Measurements from ENCODE around the gene ABCA13.

The ABCA13 gene

DNA sequence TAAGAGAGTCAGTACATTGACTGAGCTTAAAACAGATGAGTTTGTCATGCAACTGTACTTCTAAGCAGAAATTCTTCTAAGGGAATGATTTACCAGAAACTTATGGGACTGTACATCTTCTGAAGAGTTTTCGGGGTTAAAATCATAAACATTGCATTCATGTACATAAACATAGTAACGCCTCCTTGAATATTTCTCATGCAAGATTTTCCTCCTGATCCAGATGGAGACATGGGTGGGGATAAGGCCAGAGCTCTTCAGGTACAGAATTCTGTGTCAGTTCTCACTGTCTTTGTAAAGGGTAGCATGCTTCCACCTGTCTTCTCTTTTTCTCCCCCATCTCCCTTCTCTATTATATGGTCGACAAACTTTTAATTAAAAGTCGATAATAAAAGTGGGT, 335.3 kb downstream of the ABCA13 start:
- FAIRE-seq (no peak), DNase-seq (ENCODE audit: insufficient read length) (no peak)
- no peak for TF ChIP-seq POLR2AphosphoS5 (IDR thresholded peaks at IDR 0.05; ENCODE audit: low read depth, low read length)
- no peak for TF ChIP-seq POLR2A (IDR thresholded peaks at IDR 0.05; ENCODE audit: low read depth, low read length)
- no peak for TF ChIP-seq TAF1 (IDR thresholded peaks at IDR 0.05; ENCODE audit: borderline replicate concordance, low read depth, low read length)

DNA sequence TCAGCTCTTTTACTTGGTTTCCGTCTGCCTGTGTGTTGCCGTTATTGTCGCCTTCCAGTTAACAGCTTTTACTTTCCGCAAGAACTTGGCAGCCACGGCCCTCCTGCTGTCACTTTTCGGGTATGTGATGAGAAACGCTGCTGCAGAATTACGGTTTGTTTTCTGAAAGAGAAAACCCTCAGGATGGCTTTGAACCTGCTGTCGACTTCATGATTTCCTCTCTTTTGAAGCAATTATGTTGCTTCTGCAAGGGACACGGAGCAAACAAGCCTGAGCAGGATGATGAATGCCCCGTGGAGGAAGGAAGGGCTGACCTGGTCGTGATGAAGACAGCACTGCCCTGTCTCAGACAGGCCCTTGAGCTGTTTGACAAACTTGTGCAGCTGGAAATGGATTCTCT, 339.8 kb downstream of the ABCA13 start:
- no peak for TF ChIP-seq POLR2A (IDR thresholded peaks at IDR 0.05; ENCODE audit: low read depth, low read length)
- TF ChIP-seq POLR2AphosphoS5 (IDR thresholded peaks at IDR 0.05; ENCODE audit: low read depth, low read length) = no peak
- TF ChIP-seq TAF1 (IDR thresholded peaks at IDR 0.05; ENCODE audit: borderline replicate concordance, low read depth, low read length) = no peak
- FAIRE-seq (no peak), DNase-seq (ENCODE audit: insufficient read length) (no peak)

DNA sequence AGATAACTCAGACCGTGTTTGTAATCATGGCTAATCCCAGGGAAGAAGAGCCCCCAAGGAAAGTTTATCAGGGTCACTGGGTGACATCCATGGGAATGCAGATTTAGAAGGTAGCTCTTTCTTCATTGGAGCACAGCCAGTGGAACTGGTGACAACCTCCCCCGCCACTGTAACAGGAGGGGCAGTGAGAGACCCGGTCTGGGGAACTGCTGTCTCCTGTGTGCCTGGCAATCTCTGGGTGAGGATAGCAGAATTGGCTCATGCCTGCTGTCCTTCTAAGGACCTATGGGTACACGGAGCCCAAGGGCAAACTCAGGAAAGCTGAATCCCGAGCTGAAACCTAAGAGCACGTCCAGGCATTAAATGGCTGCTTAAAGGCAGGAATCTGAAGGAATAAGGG, 341.6 kb downstream of the ABCA13 start:
- FAIRE-seq (no peak), DNase-seq (ENCODE audit: insufficient read length) (no peak)
- no peak for TF ChIP-seq POLR2A (IDR thresholded peaks at IDR 0.05; ENCODE audit: low read depth, low read length)
- no peak for TF ChIP-seq POLR2AphosphoS5 (IDR thresholded peaks at IDR 0.05; ENCODE audit: low read depth, low read length)
- no peak for TF ChIP-seq TAF1 (IDR thresholded peaks at IDR 0.05; ENCODE audit: borderline replicate concordance, low read depth, low read length)

DNA sequence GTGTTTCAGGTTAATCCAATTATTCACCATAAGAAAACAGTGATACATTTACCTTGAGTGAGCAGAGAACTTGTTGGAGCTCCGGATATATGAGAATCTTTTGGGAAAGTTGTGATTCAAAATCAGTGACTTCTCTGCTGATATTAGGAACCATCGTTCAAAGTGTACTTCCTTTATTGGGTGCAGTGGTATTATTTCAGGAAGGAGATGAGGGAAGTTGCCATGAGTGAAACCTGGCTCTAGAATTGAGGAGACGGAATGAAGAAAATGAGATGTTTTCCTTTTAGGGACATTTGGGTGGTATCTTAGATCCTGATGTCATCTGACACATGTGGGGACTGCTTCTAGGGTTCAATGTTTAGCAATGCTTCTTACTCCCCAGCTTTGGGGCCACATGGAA, 343.9 kb downstream of the ABCA13 start:
- DNase-seq (ENCODE audit: insufficient read length) (no peak), FAIRE-seq (no peak)
- TF ChIP-seq POLR2A (IDR thresholded peaks at IDR 0.05; ENCODE audit: low read depth, low read length) (no peak), POLR2AphosphoS5 (IDR thresholded peaks at IDR 0.05; ENCODE audit: low read depth, low read length) (no peak), TAF1 (IDR thresholded peaks at IDR 0.05; ENCODE audit: borderline replicate concordance, low read depth, low read length) (no peak)

DNA sequence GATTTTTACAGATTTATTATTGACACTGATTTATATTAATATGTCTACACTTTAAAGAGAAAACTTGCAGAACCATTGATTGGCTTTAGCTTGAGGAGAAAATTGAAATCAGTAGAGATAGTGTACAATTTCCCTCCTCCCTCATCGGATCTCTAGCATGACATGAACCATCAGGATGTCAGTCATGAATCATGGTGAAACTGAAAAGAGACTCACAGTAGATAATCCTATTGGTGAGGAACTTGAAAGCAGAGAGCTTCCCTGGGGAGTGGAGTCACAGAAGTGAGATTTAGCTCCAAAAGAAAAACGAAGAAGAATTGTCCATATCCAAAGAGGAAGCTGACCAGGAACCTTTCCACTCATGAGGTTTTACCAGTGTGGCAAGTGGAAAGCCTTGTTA, 346.8 kb downstream of the ABCA13 start:
- FAIRE-seq (no peak), DNase-seq (ENCODE audit: insufficient read length) (no peak)
- no peak for TF ChIP-seq TAF1 (IDR thresholded peaks at IDR 0.05; ENCODE audit: borderline replicate concordance, low read depth, low read length)
- no peak for TF ChIP-seq POLR2AphosphoS5 (IDR thresholded peaks at IDR 0.05; ENCODE audit: low read depth, low read length)
- no peak for TF ChIP-seq POLR2A (IDR thresholded peaks at IDR 0.05; ENCODE audit: low read depth, low read length)

DNA sequence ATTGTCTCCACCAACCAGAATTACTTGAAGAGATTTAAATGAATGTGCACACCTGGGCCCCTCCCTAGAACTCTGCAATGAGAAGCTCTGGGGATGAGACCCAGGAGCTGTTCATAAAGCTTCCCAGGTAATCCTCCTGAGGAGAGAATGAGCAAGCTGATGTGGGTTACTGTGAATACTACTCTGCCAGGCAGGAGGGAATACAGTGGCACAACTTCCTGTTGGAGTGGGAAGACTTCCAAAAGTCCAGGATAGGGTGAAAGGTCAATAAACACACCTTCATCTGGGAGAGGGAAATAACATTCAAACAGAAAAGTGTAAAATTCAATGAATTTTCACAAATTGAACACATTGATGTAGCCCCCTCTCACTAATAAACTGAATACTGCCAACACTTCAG, 351.4 kb downstream of the ABCA13 start:
- DNase-seq (ENCODE audit: insufficient read length) (no peak), FAIRE-seq (no peak)
- TF ChIP-seq POLR2AphosphoS5 (IDR thresholded peaks at IDR 0.05; ENCODE audit: low read depth, low read length) (no peak), TAF1 (IDR thresholded peaks at IDR 0.05; ENCODE audit: borderline replicate concordance, low read depth, low read length) (no peak), POLR2A (IDR thresholded peaks at IDR 0.05; ENCODE audit: low read depth, low read length) (no peak)

DNA sequence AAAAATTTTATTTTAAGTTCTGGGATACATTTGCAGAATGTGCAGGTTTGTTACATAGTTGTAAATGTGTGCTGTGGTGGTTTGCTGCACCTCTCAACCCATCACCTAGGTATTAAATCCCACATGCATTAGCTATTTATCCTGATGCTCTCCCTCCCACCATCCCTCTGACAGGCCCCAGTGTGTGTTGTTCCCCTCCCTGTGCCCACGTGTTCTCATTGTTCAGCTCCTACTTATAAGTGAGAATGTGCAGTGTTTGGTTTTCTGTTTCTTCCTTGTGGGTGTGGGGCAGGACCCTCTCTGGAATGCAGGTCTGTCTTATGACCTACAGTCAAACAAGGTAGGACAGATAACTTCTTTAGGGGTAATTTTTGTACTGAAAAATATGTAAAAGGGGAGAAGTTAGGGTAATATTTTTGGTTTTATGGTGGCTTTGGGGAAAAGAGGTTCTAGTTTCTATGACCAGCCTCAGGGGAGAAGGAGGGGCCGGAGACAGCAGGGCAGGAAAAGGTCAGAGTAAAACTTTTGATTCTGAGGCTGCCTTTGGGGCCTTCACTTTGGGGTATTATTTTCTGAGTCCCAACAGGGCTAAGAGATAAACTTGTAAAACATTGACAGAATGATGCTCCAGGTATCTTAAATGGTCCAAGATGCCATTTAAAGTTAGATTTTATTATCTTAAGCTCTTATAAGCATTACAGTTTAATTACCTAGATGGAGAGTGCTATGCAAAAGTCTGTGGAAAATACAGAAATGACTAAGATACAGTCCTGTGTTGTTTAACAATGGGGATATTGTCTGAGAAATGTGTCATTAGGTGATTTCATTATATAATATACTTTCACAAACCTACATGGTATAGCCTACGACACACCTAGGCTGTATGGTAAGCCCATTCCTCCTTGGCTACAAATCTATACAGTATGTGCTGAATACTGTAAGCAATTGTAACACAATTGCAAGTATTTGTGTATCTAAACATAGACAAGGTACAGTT, 354.8 kb downstream of the ABCA13 start:
- TF ChIP-seq TAF1 (IDR thresholded peaks at IDR 0.05; ENCODE audit: borderline replicate concordance, low read depth, low read length) = no peak
- no peak for TF ChIP-seq POLR2A (IDR thresholded peaks at IDR 0.05; ENCODE audit: low read depth, low read length)
- TF ChIP-seq POLR2AphosphoS5 (IDR thresholded peaks at IDR 0.05; ENCODE audit: low read depth, low read length) = no peak
- FAIRE-seq (no peak), DNase-seq (ENCODE audit: insufficient read length) (no peak)

DNA sequence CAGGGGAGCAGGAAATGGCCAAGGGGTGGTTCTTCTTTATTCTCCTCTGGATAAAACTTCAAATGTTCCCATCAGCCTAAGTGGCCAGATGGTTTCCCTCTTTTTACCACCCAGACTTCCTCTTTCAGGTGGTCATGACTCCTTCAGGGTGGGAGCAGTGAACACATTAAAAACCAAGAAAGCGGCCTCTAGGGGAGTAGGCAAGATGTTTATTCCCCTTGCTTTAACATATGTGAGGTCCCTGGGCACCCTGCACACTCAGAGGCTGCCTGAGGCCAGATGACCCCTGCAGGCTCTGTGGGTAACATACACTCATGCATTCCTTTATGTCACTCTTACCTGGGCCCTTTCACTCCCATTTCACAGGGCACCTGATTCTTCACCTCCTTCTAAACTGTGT, 357.4 kb downstream of the ABCA13 start:
- no peak for FAIRE-seq
- DNase-seq (ENCODE audit: insufficient read length) = no peak
- TF ChIP-seq POLR2A (IDR thresholded peaks at IDR 0.05; ENCODE audit: low read depth, low read length) = no peak
- no peak for TF ChIP-seq POLR2AphosphoS5 (IDR thresholded peaks at IDR 0.05; ENCODE audit: low read depth, low read length)
- no peak for TF ChIP-seq TAF1 (IDR thresholded peaks at IDR 0.05; ENCODE audit: borderline replicate concordance, low read depth, low read length)

DNA sequence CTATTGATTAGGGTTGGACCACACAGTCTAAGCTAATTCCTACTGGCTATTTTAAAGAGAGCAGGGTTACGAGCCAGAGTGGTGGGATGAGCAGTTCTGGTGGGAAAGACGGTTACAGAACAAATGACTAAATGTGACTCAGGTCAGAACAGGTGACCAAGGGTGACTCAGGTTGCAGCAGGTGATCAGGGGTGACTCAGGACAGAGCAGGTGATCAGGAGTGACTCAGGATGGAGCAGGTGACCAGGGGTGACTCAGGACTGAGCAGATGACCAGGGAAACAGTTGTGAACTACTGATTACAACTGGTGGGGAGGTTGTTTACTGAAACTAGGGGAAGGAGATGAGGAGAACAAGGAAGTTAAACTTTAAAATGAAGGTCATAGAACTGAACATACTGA, 366.3 kb downstream of the ABCA13 start:
- TF ChIP-seq POLR2AphosphoS5 (IDR thresholded peaks at IDR 0.05; ENCODE audit: low read depth, low read length) (no peak), POLR2A (IDR thresholded peaks at IDR 0.05; ENCODE audit: low read depth, low read length) (no peak), TAF1 (IDR thresholded peaks at IDR 0.05; ENCODE audit: borderline replicate concordance, low read depth, low read length) (no peak)
- DNase-seq (ENCODE audit: insufficient read length) (no peak), FAIRE-seq (no peak)

DNA sequence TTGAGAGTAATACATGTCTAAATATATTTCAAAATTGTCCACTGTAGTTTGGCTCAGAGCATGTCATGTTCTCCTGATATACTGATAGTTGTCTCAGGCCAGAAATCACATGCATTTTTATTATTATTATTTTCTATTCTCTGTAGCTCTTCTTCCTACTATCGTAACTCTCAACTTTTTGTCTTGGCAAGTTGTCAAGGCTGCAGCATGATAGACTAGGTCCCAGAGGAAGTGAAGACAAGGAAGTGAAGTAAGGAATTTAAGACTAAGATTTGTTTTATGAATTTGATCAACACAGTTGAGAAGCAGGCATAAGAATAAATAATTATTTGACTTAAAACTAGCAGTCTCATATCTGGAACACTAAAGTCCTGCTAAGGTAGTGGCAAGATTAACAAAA, 369.5 kb downstream of the ABCA13 start:
- TF ChIP-seq POLR2A (IDR thresholded peaks at IDR 0.05; ENCODE audit: low read depth, low read length) (no peak), TAF1 (IDR thresholded peaks at IDR 0.05; ENCODE audit: borderline replicate concordance, low read depth, low read length) (no peak), POLR2AphosphoS5 (IDR thresholded peaks at IDR 0.05; ENCODE audit: low read depth, low read length) (no peak)
- no peak for DNase-seq (ENCODE audit: insufficient read length)
- FAIRE-seq = no peak

DNA sequence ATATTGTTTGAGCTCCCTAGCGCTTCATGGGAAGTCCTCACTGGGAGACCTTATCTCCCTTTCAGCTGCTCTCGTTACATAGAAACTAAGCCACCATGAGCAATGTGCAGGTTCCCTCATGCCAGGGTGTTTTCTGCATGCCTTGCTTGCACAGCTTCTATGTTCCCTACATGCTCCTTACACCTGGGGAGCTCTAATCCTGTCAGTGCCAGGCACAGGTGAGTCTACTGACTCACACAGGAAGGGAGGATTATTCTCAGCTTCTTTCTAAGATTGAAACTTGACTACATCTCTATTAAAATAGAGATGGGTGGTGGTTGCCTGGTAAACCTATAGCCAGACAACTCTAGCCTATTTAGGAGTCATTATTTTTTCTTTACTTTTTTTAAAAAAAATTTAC, 377.4 kb downstream of the ABCA13 start:
- TF ChIP-seq POLR2AphosphoS5 (IDR thresholded peaks at IDR 0.05; ENCODE audit: low read depth, low read length) (no peak), POLR2A (IDR thresholded peaks at IDR 0.05; ENCODE audit: low read depth, low read length) (no peak), TAF1 (IDR thresholded peaks at IDR 0.05; ENCODE audit: borderline replicate concordance, low read depth, low read length) (no peak)
- DNase-seq (ENCODE audit: insufficient read length) (no peak), FAIRE-seq (no peak)

DNA sequence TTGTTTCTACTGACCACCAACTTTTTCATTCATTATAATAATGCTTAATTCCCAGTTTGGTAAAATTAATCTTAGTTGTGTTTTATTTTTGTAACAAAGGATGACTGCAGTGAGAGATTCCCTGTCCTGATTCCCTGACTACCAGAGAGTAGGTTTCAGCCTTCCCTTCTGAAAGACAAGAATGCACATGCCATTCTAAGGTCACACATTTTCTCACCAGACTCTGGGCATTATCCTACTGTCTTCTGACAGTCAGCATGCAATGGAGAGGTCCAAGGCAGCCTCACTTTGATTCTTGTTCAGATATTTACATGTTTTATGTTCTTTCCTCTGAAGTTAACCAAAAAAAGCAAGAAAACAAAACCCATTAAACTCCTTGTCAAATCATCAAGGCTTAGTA, 380.4 kb downstream of the ABCA13 start:
- DNase-seq (ENCODE audit: insufficient read length) (no peak), FAIRE-seq (no peak)
- no peak for TF ChIP-seq POLR2AphosphoS5 (IDR thresholded peaks at IDR 0.05; ENCODE audit: low read depth, low read length)

All from GM12892 (cell line).